ENCODE measurements around the gene SDCCAG8.

Gene SDCCAG8

GRCh38 chr1:243523766-243524165 is 267.9 kb downstream of the SDCCAG8 start:
- no peak for DNase-seq

- no peak for DNase-seq
These were observed 269.2 kb downstream of the SDCCAG8 start for GRCh38 chr1:243525085-243525487.

- no peak for DNase-seq
These were observed 270.3 kb downstream of the SDCCAG8 start for GRCh38 chr1:243526180-243526579.

DNA sequence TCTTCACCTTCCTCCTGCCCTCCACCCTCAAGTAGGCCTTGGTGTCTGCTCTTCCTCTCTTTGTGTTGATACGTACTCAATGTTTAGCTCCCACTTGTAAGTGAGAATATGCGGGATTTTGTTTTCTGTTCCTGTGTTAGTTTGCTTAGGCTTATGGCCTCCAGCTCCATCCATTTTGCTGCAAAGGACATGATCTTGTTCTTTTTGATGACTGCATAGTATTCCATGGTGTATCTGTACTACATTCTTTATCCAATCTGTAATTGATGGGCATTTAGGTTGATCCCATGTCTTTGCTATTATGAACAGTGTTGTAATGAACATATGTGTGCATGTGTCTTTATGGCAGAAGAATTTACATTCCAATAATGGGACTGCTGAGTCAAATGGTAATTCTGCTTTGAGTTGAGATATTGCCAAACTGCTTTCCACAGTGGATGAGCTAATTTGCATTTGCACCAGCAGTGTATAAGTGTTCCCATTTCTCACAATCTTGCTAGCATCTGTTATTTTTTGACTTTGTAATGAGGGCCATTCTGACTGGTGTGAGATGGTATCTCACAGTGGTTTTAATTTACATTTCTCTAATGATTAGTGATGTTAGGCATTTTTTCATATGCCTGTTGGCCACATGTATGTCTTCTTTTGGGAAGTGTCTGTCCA is 272.7 kb downstream of the SDCCAG8 start:
- DNase-seq = no peak

- DNase-seq = no peak
These were observed 273.7 kb downstream of the SDCCAG8 start for GRCh38 chr1:243529512-243529911.

GRCh38 chr1:243535014-243535413 is 279.2 kb downstream of the SDCCAG8 start:
- DNase-seq = no peak

DNA sequence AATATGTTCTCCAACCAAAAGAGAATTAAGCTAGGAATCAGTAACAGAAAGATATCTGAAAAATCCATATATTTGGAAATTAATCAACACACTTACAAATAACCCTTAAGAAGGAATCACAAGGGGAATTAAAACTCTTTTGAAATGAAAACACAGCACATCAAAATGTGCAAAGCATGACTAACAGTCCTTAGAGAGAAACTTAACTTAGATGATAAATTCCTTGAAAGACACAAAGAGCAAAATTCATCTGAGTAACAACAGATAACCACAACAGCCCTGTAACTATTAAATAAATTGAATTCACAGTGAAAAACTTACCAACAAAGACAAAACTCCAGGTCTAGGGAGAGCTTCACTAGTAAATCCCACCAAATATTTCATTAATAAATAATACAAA is 283.8 kb downstream of the SDCCAG8 start:
- DNase-seq = no peak

GRCh38 chr1:243542739-243543415 is 287.0 kb downstream of the SDCCAG8 start:
- no peak for DNase-seq

DNA sequence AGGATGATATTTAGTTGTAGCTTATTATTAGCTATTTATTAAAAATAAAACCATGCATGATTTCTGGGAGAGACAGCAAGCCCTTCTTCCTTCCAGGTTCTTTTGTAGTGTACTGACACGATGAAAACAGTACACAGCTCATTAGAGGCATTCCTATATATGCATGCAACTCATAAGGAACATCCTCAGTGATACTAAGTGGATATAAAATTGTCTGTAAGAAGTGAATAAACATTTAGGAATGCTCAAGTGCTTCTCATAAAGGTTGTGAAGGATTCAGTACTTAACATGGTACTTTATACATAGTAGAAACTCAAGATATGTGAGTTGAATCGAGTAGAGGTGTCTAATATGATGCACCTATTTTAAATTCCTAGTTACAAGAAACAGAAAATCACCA is 287.7 kb downstream of the SDCCAG8 start:
- DNase-seq = no peak

GRCh38 chr1:243546457-243546856 is 290.6 kb downstream of the SDCCAG8 start:
- no peak for DNase-seq

GRCh38 chr1:243547891-243548290 is 292.1 kb downstream of the SDCCAG8 start:
- DNase-seq = no peak

DNA sequence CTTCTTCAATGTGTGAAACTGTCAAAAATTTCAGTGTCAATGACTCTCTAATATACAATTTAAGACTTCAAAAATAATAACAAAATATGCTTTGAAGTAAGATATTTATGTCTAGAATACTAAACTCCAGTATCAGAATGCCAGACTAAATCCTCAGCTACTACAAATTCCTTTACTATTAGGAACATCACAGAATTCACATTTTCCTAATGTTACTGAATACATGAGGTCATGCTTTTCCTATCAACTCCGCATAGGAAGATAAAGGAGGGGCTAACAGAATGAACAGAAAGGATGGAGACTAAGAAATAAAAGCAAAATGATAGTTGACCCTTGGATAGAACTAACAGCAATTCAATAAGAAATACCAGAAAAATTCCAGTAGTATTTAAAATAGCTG is 292.7 kb downstream of the SDCCAG8 start:
- no peak for DNase-seq

GRCh38 chr1:243549108-243549507 is 293.3 kb downstream of the SDCCAG8 start:
- DNase-seq = no peak

All from NCI-H2029 treated with DMSO at 0.1 percent for 48 hours (cell line).